Activated T-helper 17 cell treated with anti-CD3 and anti-CD28 coated beads, Interleukin-2, amount 50 U/mL, for 72 hours (primary cell): ENCODE results near the gene RIMBP2. TPM values are rescaled to one million over a fixed set of nuclear protein-coding genes. Genes with fewer than 3 reads are reported as not detected.

Source experiments
- ATAC-seq: fragments of 150-1000 bp; cut with Tn5 transposase; replicated peaks from 2 replicates; pipeline ENCODE4 v1.10.0; 2021; ENCODE audit warnings: mild to moderate bottlenecking, moderate library complexity
- H3K27ac Mint-ChIP-seq: one replicate; pipeline ENCODE4 v1.8.0; 2022; ENCODE audit warnings: mixed read lengths
- H3K27me3 Mint-ChIP-seq: one replicate; pipeline ENCODE4 v1.8.0; 2022; ENCODE audit warnings: mixed read lengths
- H3K36me3 Mint-ChIP-seq: one replicate; pipeline ENCODE4 v1.8.0; 2022; ENCODE audit warnings: low read depth, mild to moderate bottlenecking, mixed read lengths
- H3K4me1 Mint-ChIP-seq: one replicate; pipeline ENCODE4 v1.8.0; 2022; ENCODE audit warnings: mixed read lengths
- H3K4me3 Mint-ChIP-seq: one replicate; pipeline ENCODE4 v1.8.0; 2022; ENCODE audit warnings: mild to moderate bottlenecking, mixed read lengths
- H3K9me3 Mint-ChIP-seq: one replicate; pipeline ENCODE4 v1.8.0; 2022; ENCODE audit warnings: mixed read lengths
- total RNA-seq, 2 donors: library from RNA; stranded (reverse); gene quantifications; one replicate each; pipeline ENCODE4 v1.2.3, GENCODE V29; 2022

Gene RIMBP2
- total RNA-seq, 2 donors from 2014 or later, result 0.29 TPM; not detected in 1

DNA sequence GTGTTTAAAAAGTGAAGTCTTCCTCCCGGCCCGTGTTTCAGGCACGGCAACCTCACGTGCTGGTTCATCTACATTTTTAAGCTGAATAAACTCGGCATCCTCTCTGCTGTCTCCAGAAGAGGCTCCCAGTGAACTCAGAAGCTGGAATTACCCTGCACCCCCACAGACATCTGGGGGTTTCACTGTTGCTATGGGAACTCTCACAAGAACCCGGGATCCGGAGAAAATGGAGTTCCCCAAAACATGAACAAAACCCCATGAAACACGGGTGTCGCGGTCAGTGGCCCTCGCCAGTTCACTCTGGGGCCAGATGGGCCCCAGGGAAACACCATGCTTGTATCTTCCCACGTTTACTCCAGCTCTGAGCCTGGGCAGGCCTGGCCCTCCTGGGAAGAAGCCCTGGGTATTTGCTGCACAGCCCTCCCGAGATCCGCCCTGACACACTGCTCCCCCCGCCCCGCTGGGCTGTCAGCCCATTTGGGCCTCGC, 234.7 kb downstream of the RIMBP2 start:
- H3K4me3 Mint-ChIP-seq, result no peak overlapping the region
- no peak overlapping the region for H3K27ac Mint-ChIP-seq
- no peaks in the 10 kb centered on the region for H3K36me3 Mint-ChIP-seq
- H3K9me3 Mint-ChIP-seq, result no peaks in the 10 kb centered on the region
- H3K27me3 Mint-ChIP-seq, result no peaks in the 10 kb centered on the region
- ATAC-seq, result no peak
- no peaks in the 10 kb centered on the region for H3K4me1 Mint-ChIP-seq

DNA sequence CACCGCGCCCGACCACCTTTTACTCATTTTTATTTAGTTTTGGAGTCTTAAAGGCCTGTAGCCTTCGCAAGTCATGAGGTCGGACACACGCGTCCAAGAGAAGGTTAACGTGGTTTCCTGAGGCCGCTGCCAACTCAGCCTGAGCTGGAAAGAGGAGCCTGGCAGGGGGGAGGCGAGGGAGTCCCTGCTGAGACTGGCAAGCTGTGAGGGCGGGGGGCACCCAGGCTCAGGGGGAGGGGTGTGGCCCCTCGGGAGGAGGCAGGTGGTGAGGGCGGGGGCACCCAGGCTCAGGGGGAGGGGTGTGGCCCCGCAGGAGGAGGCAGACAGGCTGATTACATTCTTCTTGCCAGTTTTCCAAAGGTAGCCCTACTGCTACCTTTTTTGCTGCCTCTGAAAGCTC, 235.2 kb downstream of the RIMBP2 start:
- no peak overlapping the region for H3K4me3 Mint-ChIP-seq
- no peaks in the 10 kb centered on the region for H3K9me3 Mint-ChIP-seq
- no peaks in the 10 kb centered on the region for H3K27me3 Mint-ChIP-seq
- no peaks in the 10 kb centered on the region for H3K4me1 Mint-ChIP-seq
- no peak overlapping the region for H3K27ac Mint-ChIP-seq
- H3K36me3 Mint-ChIP-seq, result no peaks in the 10 kb centered on the region
- ATAC-seq, result no peak

DNA sequence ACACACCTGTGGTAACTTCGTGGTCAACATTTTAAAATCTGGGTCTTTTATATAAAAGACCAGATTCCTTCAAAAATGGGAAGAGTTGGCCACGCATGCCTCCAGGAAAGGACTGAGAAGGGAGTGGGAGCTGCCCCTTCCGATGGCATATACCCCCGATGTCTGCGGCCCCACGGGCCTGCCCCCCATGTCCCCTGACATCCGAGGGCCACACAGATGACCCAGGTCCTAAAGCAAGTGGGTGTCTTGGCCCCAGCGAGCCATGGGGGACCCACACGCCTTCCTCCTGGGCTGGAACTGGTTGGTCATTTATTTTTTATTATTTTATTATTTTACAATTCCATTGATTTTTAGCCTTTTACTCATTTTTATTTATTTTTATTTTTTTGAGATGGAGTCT, 235.9 kb downstream of the RIMBP2 start:
- no peaks in the 10 kb centered on the region for H3K4me1 Mint-ChIP-seq
- H3K27ac Mint-ChIP-seq, result no peak overlapping the region
- no peak overlapping the region for H3K4me3 Mint-ChIP-seq
- ATAC-seq, result no peak
- no peaks in the 10 kb centered on the region for H3K27me3 Mint-ChIP-seq
- no peaks in the 10 kb centered on the region for H3K36me3 Mint-ChIP-seq
- H3K9me3 Mint-ChIP-seq, result no peaks in the 10 kb centered on the region

DNA sequence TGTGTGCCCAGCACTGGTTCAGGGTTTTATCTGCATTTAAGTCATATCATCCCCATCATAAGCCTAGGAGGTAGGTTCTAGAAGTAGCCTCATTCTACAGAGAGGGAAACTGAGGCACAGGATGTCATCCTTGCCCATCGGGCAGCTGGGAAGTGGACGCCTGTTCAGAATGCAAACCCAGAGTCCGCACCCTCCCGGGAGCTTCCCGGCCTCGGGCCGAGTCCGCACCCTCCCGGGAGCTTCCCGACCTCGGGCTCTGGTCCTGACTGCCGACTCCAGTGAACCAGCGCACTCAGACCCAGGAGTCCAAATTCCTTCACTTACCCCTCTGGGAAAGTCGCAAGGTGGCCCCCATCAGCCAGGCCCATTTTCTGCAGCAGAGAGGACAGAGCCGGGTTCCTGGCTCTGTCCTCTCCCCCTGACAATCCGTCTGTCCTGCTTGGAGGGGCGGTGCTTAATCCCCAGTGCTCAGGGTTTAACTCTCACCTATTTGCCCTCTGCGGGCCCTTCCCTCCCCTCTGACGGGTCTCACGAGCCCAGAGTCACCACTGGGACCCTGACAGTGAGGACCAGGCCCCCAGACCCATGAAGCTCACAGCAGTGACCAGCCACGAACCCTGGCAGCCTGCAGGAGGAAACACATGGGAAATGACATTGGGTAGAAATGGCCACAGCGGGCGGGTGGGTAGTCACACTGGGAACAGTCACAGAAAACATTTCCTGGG, 236.5 kb downstream of the RIMBP2 start:
- H3K27ac Mint-ChIP-seq, result no peak overlapping the region
- no peak for ATAC-seq
- no peaks in the 10 kb centered on the region for H3K27me3 Mint-ChIP-seq
- H3K4me1 Mint-ChIP-seq, result no peaks in the 10 kb centered on the region
- no peaks in the 10 kb centered on the region for H3K36me3 Mint-ChIP-seq
- H3K9me3 Mint-ChIP-seq, result no peaks in the 10 kb centered on the region
- H3K4me3 Mint-ChIP-seq, result no peak overlapping the region

DNA sequence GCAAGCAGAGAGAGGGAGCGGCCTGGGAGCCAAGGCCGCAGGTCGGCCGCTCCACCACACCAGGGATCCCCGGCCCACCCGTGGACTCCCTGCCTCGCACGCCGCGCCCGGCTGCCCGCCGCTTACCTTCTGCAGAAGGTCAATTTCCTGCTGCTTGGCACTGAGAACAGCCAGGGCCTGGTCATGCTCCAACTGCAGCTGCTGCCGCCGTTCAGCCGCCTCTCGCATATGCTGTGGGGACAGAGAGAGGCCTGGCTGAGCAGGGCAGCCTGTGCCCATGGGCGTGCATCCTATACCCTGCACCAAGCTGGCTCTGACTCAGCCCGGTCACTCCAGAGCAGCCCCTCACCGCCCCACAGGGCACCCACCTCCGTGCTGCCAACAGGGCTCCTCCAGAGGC, 237.3 kb downstream of the RIMBP2 start:
- Mint-ChIP-seq H3K4me1 (no peaks in the 10 kb centered on the region), H3K27me3 (no peaks in the 10 kb centered on the region), H3K27ac (no peak overlapping the region), H3K4me3 (no peak overlapping the region), H3K36me3 (no peaks in the 10 kb centered on the region), H3K9me3 (no peaks in the 10 kb centered on the region)
- ATAC-seq, result no peak

DNA sequence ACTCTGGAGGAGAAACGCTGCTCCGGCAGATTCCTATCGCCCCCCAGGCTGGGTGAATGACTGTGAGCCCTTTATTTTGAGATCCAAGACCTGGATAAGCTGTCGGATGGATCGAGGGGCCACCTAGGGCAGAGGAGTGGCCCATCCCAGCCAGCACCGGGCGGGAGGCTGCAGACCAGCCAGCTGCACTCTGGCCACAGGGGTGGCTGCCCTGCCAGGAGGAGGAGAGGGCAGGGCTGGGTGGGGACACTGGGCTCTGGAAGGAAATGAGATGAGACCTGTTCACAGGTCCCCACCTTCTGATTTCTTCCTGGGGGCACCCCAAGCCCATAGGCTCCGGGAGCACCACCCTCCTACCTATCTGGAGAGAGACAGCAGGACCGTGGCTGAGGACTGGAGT, 238.4 kb downstream of the RIMBP2 start:
- Mint-ChIP-seq H3K9me3 (no peaks in the 10 kb centered on the region), H3K27me3 (no peaks in the 10 kb centered on the region), H3K36me3 (no peaks in the 10 kb centered on the region), H3K27ac (no peak overlapping the region), H3K4me3 (no peak overlapping the region), H3K4me1 (no peaks in the 10 kb centered on the region)
- no peak for ATAC-seq

DNA sequence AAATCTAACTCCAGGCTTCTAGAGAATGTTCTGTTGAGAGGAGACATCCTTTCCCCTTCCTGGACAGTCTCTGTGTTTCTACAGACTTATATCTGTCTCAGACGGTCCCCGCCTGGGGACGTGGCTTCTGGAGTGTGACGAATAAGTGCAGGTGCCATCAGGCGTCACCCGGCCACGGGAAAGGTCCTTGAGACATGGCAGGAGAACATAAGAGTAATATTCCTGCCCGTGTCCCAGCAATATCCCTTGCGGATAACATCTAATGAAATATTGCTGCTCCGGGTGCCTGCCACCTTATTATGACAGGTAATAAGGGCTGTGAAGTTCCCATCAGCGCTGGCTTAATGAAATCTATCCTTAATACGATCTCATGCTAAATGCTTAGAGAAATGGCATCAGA, 238.8 kb downstream of the RIMBP2 start:
- Mint-ChIP-seq H3K4me3 (no peak overlapping the region), H3K36me3 (no peaks in the 10 kb centered on the region)
- no peak for ATAC-seq

DNA sequence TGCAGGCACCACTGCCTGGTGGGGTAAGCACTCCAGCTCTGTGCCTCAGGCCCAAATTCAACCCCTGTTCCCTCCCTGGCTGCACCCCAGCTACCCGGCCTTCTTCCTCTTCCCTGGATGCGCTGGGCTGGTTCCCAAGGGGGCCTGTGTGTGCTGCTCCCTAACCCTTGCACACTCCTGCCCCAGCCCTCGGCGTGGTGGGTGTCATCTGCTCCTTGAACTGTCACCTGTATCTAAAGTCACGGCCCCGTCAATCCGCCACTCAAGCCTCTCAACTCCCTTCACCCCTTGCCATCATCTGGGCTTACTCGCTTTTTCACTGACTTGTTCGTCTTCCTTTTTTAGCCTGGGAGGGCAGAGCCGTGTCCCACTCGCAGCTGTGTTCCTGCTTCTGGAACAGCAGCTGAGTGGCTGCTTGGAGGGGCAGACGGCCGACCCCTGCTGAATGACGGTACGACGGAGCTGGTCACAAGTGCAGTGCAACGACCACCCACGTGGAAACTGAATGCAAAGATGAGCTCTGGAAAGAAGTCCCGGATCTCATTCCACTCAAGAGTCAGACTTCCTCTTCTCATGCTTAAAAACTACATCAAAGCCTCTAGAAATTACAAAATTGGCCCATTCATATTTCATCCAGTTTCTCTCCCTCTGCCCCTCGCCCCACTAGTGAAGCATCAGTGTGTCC, 239.5 kb downstream of the RIMBP2 start:
- H3K9me3 Mint-ChIP-seq, result no peaks in the 10 kb centered on the region
- H3K4me1 Mint-ChIP-seq, result no peaks in the 10 kb centered on the region
- H3K36me3 Mint-ChIP-seq, result no peaks in the 10 kb centered on the region
- ATAC-seq, result no peak
- H3K4me3 Mint-ChIP-seq, result no peak overlapping the region
- no peak overlapping the region for H3K27ac Mint-ChIP-seq
- H3K27me3 Mint-ChIP-seq, result no peaks in the 10 kb centered on the region

More for the DNA sequence above, 238.8 kb downstream of the RIMBP2 start:
- H3K9me3 Mint-ChIP-seq, result no peaks in the 10 kb centered on the region
- H3K27ac Mint-ChIP-seq, result no peak overlapping the region
- H3K4me1 Mint-ChIP-seq, result no peaks in the 10 kb centered on the region
- H3K27me3 Mint-ChIP-seq, result no peaks in the 10 kb centered on the region

DNA sequence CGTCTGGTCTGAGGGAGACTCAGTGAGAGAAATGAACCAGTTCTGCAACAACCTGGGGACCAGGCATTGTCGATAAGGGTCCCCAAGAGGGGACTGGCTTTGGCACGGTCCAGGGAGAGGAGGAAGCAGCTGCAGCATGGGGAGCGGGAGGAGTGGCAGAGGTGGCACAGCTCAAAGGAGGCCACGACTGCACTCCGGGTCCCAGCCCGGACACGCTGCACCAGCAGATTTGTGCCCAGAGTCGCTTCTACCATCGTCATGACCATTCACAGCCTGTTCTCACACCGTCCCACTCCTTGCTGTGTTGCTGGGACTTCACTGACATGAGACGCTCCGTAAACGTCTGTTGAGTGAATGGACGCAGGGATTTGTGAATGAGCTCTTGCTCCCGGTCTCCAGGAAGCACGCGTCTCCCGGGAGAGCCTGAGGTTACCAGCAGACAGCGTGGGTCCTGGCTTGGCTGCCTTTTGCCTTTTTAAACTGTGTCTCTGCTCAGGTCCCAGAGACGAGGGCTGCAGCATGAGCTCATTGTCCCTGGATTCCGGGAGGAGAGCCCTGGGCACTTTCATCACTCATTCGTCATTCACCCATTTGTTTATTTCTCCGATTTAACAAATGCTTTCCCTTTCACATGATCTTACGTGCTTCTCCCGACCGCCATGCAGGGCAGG, 241.4 kb downstream of the RIMBP2 start:
- no peaks in the 10 kb centered on the region for H3K27me3 Mint-ChIP-seq
- no peak overlapping the region for H3K4me3 Mint-ChIP-seq
- no peaks in the 10 kb centered on the region for H3K36me3 Mint-ChIP-seq
- no peaks in the 10 kb centered on the region for H3K4me1 Mint-ChIP-seq
- no peak overlapping the region for H3K27ac Mint-ChIP-seq
- H3K9me3 Mint-ChIP-seq, result no peaks in the 10 kb centered on the region
- no peak for ATAC-seq

DNA sequence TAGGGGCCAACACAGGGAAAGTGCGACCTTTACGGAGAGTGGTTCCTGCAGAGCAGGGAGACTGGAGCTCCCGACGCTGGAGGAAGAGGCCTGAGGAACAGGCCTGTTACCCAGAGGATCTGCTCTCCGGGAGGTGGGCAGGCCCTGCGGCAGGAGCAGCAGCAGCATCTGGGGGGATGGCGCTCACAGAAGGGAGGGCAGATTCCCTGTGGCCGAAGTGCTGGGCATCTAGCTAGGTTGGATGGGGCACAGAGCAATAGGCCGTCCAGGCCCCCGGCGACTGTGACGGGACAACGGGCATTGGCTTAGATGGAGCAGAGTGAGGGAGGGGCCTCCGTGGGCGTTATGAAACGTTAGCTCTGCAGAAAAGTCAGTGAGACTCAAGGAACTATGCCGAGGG, 242.8 kb downstream of the RIMBP2 start:
- Mint-ChIP-seq H3K9me3 (no peaks in the 10 kb centered on the region), H3K4me3 (no peak overlapping the region), H3K27ac (no peak overlapping the region), H3K36me3 (no peaks in the 10 kb centered on the region), H3K27me3 (no peaks in the 10 kb centered on the region), H3K4me1 (no peaks in the 10 kb centered on the region)
- no peak for ATAC-seq

DNA sequence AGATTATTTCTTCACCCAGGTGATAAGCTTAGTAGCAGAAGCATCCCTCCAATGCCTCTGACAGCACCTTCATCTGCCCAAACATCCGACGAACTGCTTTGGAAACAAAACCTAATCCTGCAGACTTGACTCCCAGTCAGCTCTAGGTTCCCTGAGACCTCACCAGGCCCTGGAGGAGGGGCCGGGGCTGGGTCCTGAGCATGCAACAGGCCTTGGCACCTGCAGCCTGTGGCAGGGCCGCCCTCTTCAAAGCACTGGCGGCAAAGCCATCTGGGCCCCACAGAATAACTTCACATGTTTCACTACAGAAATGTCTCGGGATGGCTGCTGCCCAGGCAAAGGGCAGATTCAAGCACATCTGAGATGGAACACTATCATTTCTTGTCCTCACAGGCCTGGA, 245.1 kb downstream of the RIMBP2 start:
- H3K4me3 Mint-ChIP-seq, result no peak overlapping the region
- no peaks in the 10 kb centered on the region for H3K27me3 Mint-ChIP-seq
- H3K27ac Mint-ChIP-seq, result no peak overlapping the region
- ATAC-seq, result no peak
- no peaks in the 10 kb centered on the region for H3K4me1 Mint-ChIP-seq
- H3K36me3 Mint-ChIP-seq, result no peaks in the 10 kb centered on the region
- peaks cover 6% of the 10 kb centered on the region for H3K9me3 Mint-ChIP-seq

DNA sequence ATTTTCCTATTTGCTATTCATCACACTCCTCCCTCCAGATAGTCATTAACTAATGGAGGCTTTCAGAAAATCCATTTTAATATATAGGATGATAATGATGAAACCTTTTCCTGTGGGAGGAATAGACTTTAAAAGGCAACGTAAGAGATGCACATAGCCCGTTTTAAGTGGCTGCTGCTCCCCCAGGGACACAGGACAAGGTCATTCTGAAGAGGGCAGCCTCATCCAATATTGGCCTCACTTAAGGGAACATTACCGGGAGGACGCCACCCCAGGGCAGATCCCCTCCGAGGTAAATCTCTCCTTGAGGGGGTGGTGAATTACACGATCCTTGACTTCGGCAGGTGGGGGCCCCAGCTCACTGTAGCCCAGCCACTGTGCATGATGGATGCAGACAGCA, 246.5 kb downstream of the RIMBP2 start:
- H3K4me1 Mint-ChIP-seq, result no peaks in the 10 kb centered on the region
- H3K27ac Mint-ChIP-seq, result no peak overlapping the region
- no peaks in the 10 kb centered on the region for H3K27me3 Mint-ChIP-seq
- ATAC-seq, result no peak
- H3K4me3 Mint-ChIP-seq, result no peak overlapping the region
- no peaks in the 10 kb centered on the region for H3K36me3 Mint-ChIP-seq
- peaks cover 6% of the 10 kb centered on the region for H3K9me3 Mint-ChIP-seq

DNA sequence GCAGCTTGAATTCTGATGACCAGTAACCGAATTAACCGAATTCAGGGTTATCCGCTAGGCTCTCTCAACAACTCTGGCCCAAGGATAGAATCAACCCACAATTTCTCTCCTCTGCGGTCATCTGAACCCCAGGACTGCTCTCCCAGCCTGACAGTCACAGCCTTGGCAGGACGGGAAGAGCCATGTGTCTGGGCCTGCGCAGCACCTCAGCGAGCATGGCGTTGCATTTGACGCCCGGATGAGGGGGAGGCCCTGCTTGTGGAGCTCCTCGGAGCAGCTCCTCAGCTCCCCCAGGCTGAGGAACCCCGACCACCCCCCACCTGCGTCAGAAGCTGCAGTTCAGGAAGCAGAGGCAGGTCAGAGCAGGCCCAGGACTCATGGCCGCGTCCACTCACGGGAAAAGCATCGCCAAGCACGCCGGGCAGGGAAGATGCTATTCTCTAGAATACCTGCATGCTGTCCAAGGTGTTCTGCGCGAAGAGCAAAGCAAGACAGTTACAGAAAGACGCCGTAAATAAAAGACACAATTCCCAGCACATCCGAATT, 247.3 kb downstream of the RIMBP2 start:
- Mint-ChIP-seq H3K27me3 (no peaks in the 10 kb centered on the region), H3K4me1 (no peaks in the 10 kb centered on the region), H3K4me3 (no peak overlapping the region), H3K36me3 (no peaks in the 10 kb centered on the region), H3K27ac (no peak overlapping the region), H3K9me3 (peaks cover 6% of the 10 kb centered on the region)
- no peak for ATAC-seq

DNA sequence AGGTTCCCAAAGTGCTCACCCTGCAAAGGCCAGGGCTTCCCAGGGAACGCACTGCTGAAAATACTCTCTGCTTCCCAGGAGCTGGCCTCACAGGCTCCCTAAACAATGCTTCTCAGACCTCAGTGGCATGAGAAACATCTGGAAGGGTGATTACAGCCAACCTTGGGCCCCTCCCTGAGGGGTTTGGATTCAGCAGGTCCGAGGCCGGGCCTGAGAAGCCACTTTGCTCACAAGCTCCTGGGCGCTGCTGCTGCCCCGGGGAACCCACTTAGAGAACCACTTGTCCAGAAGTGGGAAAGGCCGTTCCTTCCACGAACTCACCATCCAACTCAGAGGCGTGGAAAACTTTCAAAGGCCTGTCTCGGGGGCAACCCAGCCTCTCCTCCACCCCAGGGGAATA, 247.9 kb downstream of the RIMBP2 start:
- H3K27me3 Mint-ChIP-seq, result no peaks in the 10 kb centered on the region
- H3K27ac Mint-ChIP-seq, result no peak overlapping the region
- no peaks in the 10 kb centered on the region for H3K4me1 Mint-ChIP-seq
- no peak for ATAC-seq
- H3K4me3 Mint-ChIP-seq, result no peak overlapping the region
- peaks cover 6% of the 10 kb centered on the region for H3K9me3 Mint-ChIP-seq
- no peaks in the 10 kb centered on the region for H3K36me3 Mint-ChIP-seq

DNA sequence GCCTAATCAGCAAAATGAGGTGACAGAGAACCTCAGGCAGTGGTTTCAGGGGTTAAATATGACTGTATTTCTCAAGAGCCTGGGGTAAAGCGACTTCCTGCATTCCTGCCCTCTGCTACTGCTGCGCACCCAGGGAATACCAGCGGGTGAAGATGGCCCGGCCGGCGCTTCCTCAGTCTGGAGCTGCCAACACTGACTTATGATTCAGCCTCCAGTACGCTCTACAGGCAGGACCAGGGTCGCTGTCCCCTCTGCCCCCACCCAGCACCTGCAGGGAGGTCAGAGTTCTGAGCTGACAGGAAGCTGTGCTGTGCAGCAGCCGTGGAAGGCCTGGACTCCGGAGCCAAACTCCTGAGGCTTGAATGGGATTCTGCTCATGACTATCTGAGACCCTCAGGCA, 250.5 kb downstream of the RIMBP2 start:
- H3K4me1 Mint-ChIP-seq, result no peaks in the 10 kb centered on the region
- no peak for ATAC-seq
- no peak overlapping the region for H3K27ac Mint-ChIP-seq
- peaks cover 6% of the 10 kb centered on the region for H3K9me3 Mint-ChIP-seq
- no peaks in the 10 kb centered on the region for H3K27me3 Mint-ChIP-seq
- no peak overlapping the region for H3K4me3 Mint-ChIP-seq
- no peaks in the 10 kb centered on the region for H3K36me3 Mint-ChIP-seq
